Adrenal gland (tissue), 5 donors: Measurements from ENCODE around the gene KHSRP.

Experiments used
- CTCF ChIP-seq, 6 experiments: fragments of 450-650 bp in 4 of 6; fragments of 200-600 bp in 2 of 6; sonication (generic) in 1 of 6; IDR thresholded peaks; 1 replicate in 5 of 6; 2 replicates in 1 of 6; pipeline versions ENCODE4 v1.5.1 to v1.8.0; 2016 to 2021; ENCODE audit warnings: antibody characterized with exemption in 6 of 6, mild to moderate bottlenecking in 2 of 6, moderate library complexity in 1 of 6
- POLR2A ChIP-seq, 2 donors: fragments of 450-650 bp; IDR thresholded peaks; one replicate each; pipeline ENCODE4 v1.6.1; 2017; ENCODE audit warnings: antibody characterized with exemption in 2 of 2, mild to moderate bottlenecking in 2 of 2, moderate library complexity in 1 of 2
- donor health status: DM: no; HTN: no; CAD: no.

DNA sequence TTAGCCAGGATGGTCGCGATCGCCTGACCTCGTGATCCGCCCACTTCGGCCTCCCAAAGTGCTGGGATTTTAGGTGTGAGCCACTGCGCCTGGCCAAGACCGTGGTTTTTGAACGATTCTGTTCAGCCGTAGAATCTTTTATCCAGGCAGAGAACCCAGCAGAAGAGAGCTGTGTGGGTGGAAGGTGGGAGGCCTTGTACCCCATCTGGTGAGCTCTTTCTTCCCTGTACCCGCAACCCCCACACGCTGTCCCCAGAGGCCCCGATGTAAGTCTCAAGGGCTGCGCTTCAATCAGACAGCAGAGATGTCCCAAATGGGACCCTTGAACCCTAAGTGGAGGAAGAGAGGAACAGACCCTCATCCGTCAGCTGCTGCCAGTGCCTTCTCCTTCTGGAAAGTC lies 31.3 kb upstream of the KHSRP start:
- TF ChIP-seq CTCF (IDR thresholded peaks at IDR 0.05), result no peak
- no peak for TF ChIP-seq POLR2A (IDR thresholded peaks at IDR 0.05)
